Stimulated activated CD8-positive, alpha-beta memory T cell treated with anti-CD3 and anti-CD28 coated beads, Interleukin-4, amount 100 ng/mL, for 4 hours (primary cell): ENCODE data around the gene SIDT2.

Source experiments
- DNase-seq, 2 donors: peaks; one replicate each; pipeline ENCODE4 v3.0.0-alpha.2; 2020; ENCODE audit warnings: low read depth in 2 of 2, low spot score in 1 of 2

The SIDT2 gene

GRCh38 chr11:117220999-117221774, 42.6 kb downstream of the SIDT2 start:
- no peak for DNase-seq

- no peak for DNase-seq
Measured at GRCh38 chr11:117221775-117222517, 43.4 kb downstream of the SIDT2 start.

GRCh38 chr11:117222991-117223740, 44.6 kb downstream of the SIDT2 start:
- DNase-seq = no peak

- no peak for DNase-seq
Measured at GRCh38 chr11:117223741-117224689, 45.5 kb downstream of the SIDT2 start.

- DNase-seq = no peak
Measured at GRCh38 chr11:117225553-117226170, 47.1 kb downstream of the SIDT2 start.

- DNase-seq = no peak
Measured at GRCh38 chr11:117226388-117227385, 48.1 kb downstream of the SIDT2 start.

- no peak for DNase-seq
Measured at GRCh38 chr11:117228091-117228490, 49.5 kb downstream of the SIDT2 start.

- no peak for DNase-seq
Measured at GRCh38 chr11:117229411-117229810, 50.9 kb downstream of the SIDT2 start.

GRCh38 chr11:117229931-117230285, 51.4 kb downstream of the SIDT2 start:
- DNase-seq = no peak

- peak in 1 of 2 donors; percentile 11 for DNase-seq
Measured at GRCh38 chr11:117230286-117230961, 51.9 kb downstream of the SIDT2 start.

- peak in 1 of 2 donors; percentile 2 for DNase-seq
Measured at GRCh38 chr11:117230999-117231841, 52.7 kb downstream of the SIDT2 start.

GRCh38 chr11:117231842-117232091, 53.2 kb downstream of the SIDT2 start, which contains the start of gene PCSK7:
Gene PCSK7, minus strand, starts transcription at chr11:117232073. Its CDS starts 2,229 bp downstream, at chr11:117229844.
- peak; percentile 18 to 32 for DNase-seq

- DNase-seq = peak; percentile 38 to 52
Measured at GRCh38 chr11:117232092-117232878, 53.7 kb downstream of the SIDT2 start, which contains the start of gene RNF214. Gene RNF214, plus strand, starts transcription at chr11:117232671. Its CDS starts 1,602 bp downstream, at chr11:117234273.

- DNase-seq = no peak
Measured at GRCh38 chr11:117232911-117233409, 54.4 kb downstream of the SIDT2 start.

- no peak for DNase-seq
Measured at GRCh38 chr11:117238221-117238620, 59.7 kb downstream of the SIDT2 start.

GRCh38 chr11:117239295-117239694, 60.8 kb downstream of the SIDT2 start:
- no peak for DNase-seq
